B cell (primary cell): Measurements from ENCODE around the gene SLC13A4. TPM values are rescaled to one million over a fixed set of nuclear protein-coding genes. Genes with fewer than 3 reads are reported as not detected.

Experiments used
- ATAC-seq: fragments of 200-7000 bp; cut with Tn5 transposase; one replicate; pipeline ENCODE4 v1.10.0; 2021; ENCODE audit warnings: low read depth, mild to moderate bottlenecking, moderate number of reproducible peaks, moderate library complexity
- CTCF ChIA-PET: fragments of 350-600 bp; sonication (Branson Sonifier 250); formaldehyde crosslinking; loops from one replicate; lab custom pipeline; 2021; ENCODE audit warnings: antibody characterized with exemption, inconsistent platforms; lab: Charles Lee
- POLR2A ChIA-PET: fragments of 350-600 bp; sonication (Branson Sonifier 250); formaldehyde crosslinking; loops from one replicate; lab custom pipeline; 2021; ENCODE audit warnings: antibody characterized with exemption; lab: Charles Lee
- DNase-seq: peaks from one replicate; pipeline ENCODE4 v3.0.0; 2013
- H2AFZ ChIP-seq: 2 replicates; pipeline ENCODE4 v1.6.1; 2012; ENCODE audit warnings: mild to moderate bottlenecking, low read depth, low read length; ENCODE audit not compliant: insufficient read depth, poor library complexity, severe bottlenecking
- H3K27ac ChIP-seq, 2 donors: 1 replicate in 1 of 2; 2 replicates in 1 of 2; pipeline ENCODE4 v1.5.1; 2012 to 2013; ENCODE audit warnings: low read length in 2 of 2, mild to moderate bottlenecking in 2 of 2, moderate library complexity in 1 of 2
- H3K27me3 ChIP-seq, 4 experiments: fragments of 200-600 bp in 1 of 4; sonication (generic) in 1 of 4; replicated peaks in 1 of 4; 1 replicate in 2 of 4; 2 replicates in 2 of 4; pipeline versions ENCODE4 v1.6.1 to v1.7.0; 2013 to 2016; ENCODE audit warnings: low read length in 3 of 4, mild to moderate bottlenecking in 2 of 4, mixed read lengths in 1 of 4, moderate library complexity in 1 of 4; ENCODE audit not compliant: insufficient read depth in 4 of 4, control insufficient read depth in 3 of 4; ENCODE audit errors: control extremely low read depth in 1 of 4
- H3K36me3 ChIP-seq, 2 experiments: replicated peaks in 1 of 2; 1 replicate in 1 of 2; 2 replicates in 1 of 2; pipeline versions ENCODE4 v1.6.1 to v1.7.1; 2013; ENCODE audit warnings: low read length in 1 of 2; ENCODE audit not compliant: insufficient read depth in 2 of 2, control insufficient read depth in 1 of 2; ENCODE audit errors: control extremely low read depth in 1 of 2, extremely low read depth in 1 of 2
- H3K4me1 ChIP-seq, 2 donors: fragments of 200-600 bp in 1 of 2; sonication (generic) in 1 of 2; 1 replicate in 1 of 2; 2 replicates in 1 of 2; pipeline versions ENCODE4 v1.5.1 to v1.6.1; 2013 to 2017; ENCODE audit warnings: low read length in 2 of 2; ENCODE audit not compliant: control insufficient read depth in 2 of 2, insufficient read depth in 2 of 2
- H3K4me2 ChIP-seq: replicated peaks from 2 replicates; pipeline ENCODE3; 2012; ENCODE audit warnings: mild to moderate bottlenecking, low read depth, low read length; ENCODE audit not compliant: poor library complexity, severe bottlenecking
- H3K4me3 ChIP-seq, 5 experiments: fragments of 200-600 bp in 1 of 5; sonication (generic) in 1 of 5; 1 replicate in 3 of 5; 2 replicates in 2 of 5; pipeline versions ENCODE4 v1.5.1 to v1.7.0; 2011 to 2016; ENCODE audit warnings: low read length in 4 of 5, mild to moderate bottlenecking in 4 of 5, low read depth in 2 of 5, control low read depth in 1 of 5, moderate library complexity in 1 of 5; ENCODE audit not compliant: insufficient read depth in 1 of 5; ENCODE audit errors: control extremely low read depth in 1 of 5, extremely low read depth in 1 of 5
- H3K79me2 ChIP-seq: fragments of 200-600 bp; sonication (generic); one replicate; pipeline ENCODE4 v1.6.0; 2016; ENCODE audit warnings: low read length; ENCODE audit not compliant: control insufficient read depth, insufficient read depth
- H3K9ac ChIP-seq: fragments of 200-600 bp; sonication (generic); 2 replicates; pipeline ENCODE4 v1.6.1; 2017; ENCODE audit warnings: mild to moderate bottlenecking, low read length, moderate library complexity
- H3K9me3 ChIP-seq, 3 donors: one replicate each; pipeline versions ENCODE4 v1.6.1 to v1.7.1; 2013; ENCODE audit warnings: low read length in 2 of 3; ENCODE audit not compliant: control insufficient read depth in 2 of 3, insufficient read depth in 1 of 3; ENCODE audit errors: control extremely low read depth in 1 of 3
- H4K20me1 ChIP-seq: 2 replicates; pipeline ENCODE4 v1.6.0; 2012; ENCODE audit warnings: mild to moderate bottlenecking, low read length; ENCODE audit not compliant: insufficient read depth, control insufficient read depth, poor library complexity, severe bottlenecking
- H3K27ac Mint-ChIP-seq: one replicate; pipeline ENCODE4 v1.8.0; 2021; ENCODE audit warnings: mixed read lengths
- H3K27me3 Mint-ChIP-seq: one replicate; pipeline ENCODE4 v1.8.0; 2021; ENCODE audit warnings: mixed read lengths
- H3K4me1 Mint-ChIP-seq: one replicate; pipeline ENCODE4 v1.8.0; 2021; ENCODE audit warnings: mixed read lengths
- H3K4me3 Mint-ChIP-seq: one replicate; pipeline ENCODE4 v1.8.0; 2021; ENCODE audit warnings: mixed read lengths
- H3K9me3 Mint-ChIP-seq: one replicate; pipeline ENCODE4 v1.8.0; 2022; ENCODE audit warnings: mixed read lengths; ENCODE audit not compliant: insufficient read depth
- CTCF ChIP-seq: fragments of 200-600 bp; IDR thresholded peaks from one replicate; pipeline ENCODE4 v1.8.0; 2022; ENCODE audit warnings: antibody characterized with exemption, mild to moderate bottlenecking
- EZH2 ChIP-seq: IDR thresholded peaks from 2 replicates; pipeline ENCODE4 v1.6.1; 2012; ENCODE audit warnings: borderline replicate concordance, low read depth, mild to moderate bottlenecking, moderate library complexity, low read length; ENCODE audit not compliant: insufficient read depth, poor library complexity, severe bottlenecking
- WGBS: methylation state at CpG from one replicate; pipeline ENCODE4 v1.1.5; 2013; ENCODE audit warnings: missing lambda C conversion rate; ENCODE audit not compliant: insufficient coverage; 5-methylcytosine and 5-hydroxymethylcytosine counted together
- intact Hi-C: fragments of 100-400 bp; cut with micrococcal nuclease; formaldehyde crosslinking; loops from one replicate; pipeline ENCODE4 v1.10.0; 2022
- polyA plus RNA-seq: library from polyadenylated mRNA; depleted of rRNA; stranded (reverse); fragments of >200 nt; gene quantifications from 2 replicates; pipeline ENCODE4 v1.2.3, GENCODE V29; 2012
- total RNA-seq, 2 donors: library from RNA; stranded (reverse); fragments of 120-200 nt in 1 of 2; gene quantifications; 1 replicate in 1 of 2; 2 replicates in 1 of 2; pipeline versions ENCODE4 v1.2.3 to v1.2.4, GENCODE V29; 2013 to 2022

SLC13A4 gene
- total and polyA plus RNA-seq, 2 donors (not counting 1 experiment from before 2014, with no cell fraction given) = not detected

DNA sequence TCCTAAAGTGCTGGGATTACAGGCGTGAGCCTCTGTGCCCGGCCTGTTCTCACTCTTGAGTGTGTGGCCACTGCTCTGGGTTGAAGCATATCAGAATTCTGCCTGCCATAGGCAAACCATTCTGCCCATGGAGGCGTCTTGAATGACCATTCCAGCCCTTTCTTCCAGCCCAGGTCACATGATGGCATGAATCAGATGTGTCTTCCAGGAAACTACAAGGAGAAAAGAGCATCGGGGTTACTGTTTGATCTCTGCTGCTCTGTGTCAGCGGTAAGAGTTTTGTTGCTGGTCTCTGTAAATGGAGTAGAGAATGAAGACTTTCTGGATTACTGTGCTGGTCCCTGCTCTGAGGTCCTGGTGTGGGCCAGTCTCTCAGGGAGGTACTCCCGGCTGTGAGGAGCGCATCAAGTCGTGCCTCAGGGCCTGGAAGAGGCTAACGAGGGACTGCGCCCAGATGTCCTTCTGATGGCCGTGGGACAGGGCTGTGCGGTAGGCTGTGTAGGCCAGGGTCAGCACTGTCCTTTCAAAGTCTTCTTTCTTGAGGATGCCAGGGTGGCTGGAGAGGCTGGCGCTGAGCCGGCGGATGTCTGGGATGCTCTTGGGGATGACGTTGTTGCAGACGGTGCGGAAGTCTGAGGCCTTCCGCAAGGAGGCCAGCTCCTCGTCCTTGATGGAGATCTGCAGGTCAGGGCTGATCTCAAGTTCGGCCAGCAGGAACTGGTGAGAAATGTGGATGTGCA, 5.8 kb upstream of the SLC13A4 start:
- Histone ChIP-seq H3K27ac (no peak overlapping the region), H3K4me1 (no peaks in the 10 kb centered on the region), H3K9ac (no peak overlapping the region), H4K20me1 (no peaks in the 10 kb centered on the region), H3K79me2 (no peaks in the 10 kb centered on the region), H3K9me3 (no peaks in the 10 kb centered on the region), H3K4me2 (no peak overlapping the region), H3K27me3 (no peaks in the 10 kb centered on the region), H3K36me3 (no peaks in the 10 kb centered on the region), H3K4me3 (no peak overlapping the region), H2AFZ (no peak overlapping the region)
- intact Hi-C loops = no loop called here
- Mint-ChIP-seq H3K4me1 (no peaks in the 10 kb centered on the region), H3K27me3 (peaks cover 3% of the 10 kb centered on the region), H3K4me3 (no peak overlapping the region), H3K27ac (no peak overlapping the region), H3K9me3 (no peaks in the 10 kb centered on the region)
- 92% methylated on average over 20 of the region's 21 CpGs for WGBS
- DNase-seq (no peak), ATAC-seq (no peak)
- ChIA-PET POLR2A (no interaction called here), CTCF (interaction anchor here (1.2 kb wide), 1 partner anchor 11 kb away, joined by 3 read pairs; no protein-coding TSS in a partner anchor)
- no peak for TF ChIP-seq CTCF
- TF ChIP-seq EZH2 = no peak

DNA sequence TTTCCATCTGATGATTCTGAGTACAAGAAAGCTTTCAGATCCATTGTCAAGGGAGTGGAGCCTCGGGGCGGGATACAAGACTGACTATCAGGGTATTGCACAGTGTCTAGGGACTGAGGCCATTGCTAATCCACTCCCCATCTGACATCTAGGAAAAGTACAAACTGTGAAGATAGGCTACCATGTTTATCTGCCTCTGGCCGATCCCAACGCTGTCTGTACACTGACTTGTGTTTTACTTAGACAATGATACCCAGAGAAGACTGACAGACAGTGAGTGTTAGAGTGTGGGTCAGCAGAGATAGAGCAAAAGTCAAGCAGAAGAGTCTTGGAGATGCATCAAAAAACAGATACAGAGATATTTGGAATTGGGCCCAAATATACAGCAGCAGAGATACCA, 3.1 kb upstream of the SLC13A4 start:
- intact Hi-C loops = no loop called here

More for the DNA sequence above, 3.1 kb upstream of the SLC13A4 start:
- H3K4me3 Mint-ChIP-seq = no peak overlapping the region
- no peaks in the 10 kb centered on the region for H3K4me1 ChIP-seq
- no peaks in the 10 kb centered on the region for H4K20me1 ChIP-seq
- H3K27ac Mint-ChIP-seq = no peak overlapping the region
- H3K27me3 Mint-ChIP-seq = peaks cover 9% of the 10 kb centered on the region
- no peaks in the 10 kb centered on the region for H3K27me3 ChIP-seq
- DNase-seq = no peak
- no peak for TF ChIP-seq CTCF
- TF ChIP-seq EZH2 = no peak
- no peak for ATAC-seq
- H3K9me3 Mint-ChIP-seq = no peaks in the 10 kb centered on the region
- no peak overlapping the region for H3K4me2 ChIP-seq
- POLR2A ChIA-PET = no interaction called here
- H3K36me3 ChIP-seq = no peaks in the 10 kb centered on the region
- H3K27ac ChIP-seq = no peak overlapping the region
- no peaks in the 10 kb centered on the region for H3K9me3 ChIP-seq
- no peak overlapping the region for H3K9ac ChIP-seq
- no peaks in the 10 kb centered on the region for H3K4me1 Mint-ChIP-seq
- whole genome bisulfite sequencing = 94% methylated on average over 4 of the region's 4 CpGs
- H3K79me2 ChIP-seq = no peaks in the 10 kb centered on the region
- CTCF ChIA-PET = no interaction called here
- H2AFZ ChIP-seq = no peak overlapping the region
- no peak overlapping the region for H3K4me3 ChIP-seq
